Tibial nerve (tissue), 4 donors: Measurements from ENCODE around the gene SAAL1. TPM values are rescaled to one million over a fixed set of nuclear protein-coding genes. Genes with fewer than 3 reads are reported as not detected.

ENCODE experiments used
- DNase-seq, 2 donors: peaks; one replicate each; pipeline ENCODE4 v3.0.0-alpha.2; 2019; ENCODE audit warnings: low spot score in 2 of 2
- H3K27ac ChIP-seq, 4 donors: fragments of 200-600 bp; sonication (generic) in 3 of 4; one replicate each; pipeline ENCODE4 v1.5.1; 2017 to 2019; ENCODE audit warnings: mild to moderate bottlenecking in 1 of 4
- H3K27me3 ChIP-seq, 2 donors: fragments of 200-600 bp; sonication (generic) in 1 of 2; one replicate each; pipeline versions ENCODE4 v1.5.1 to v1.6.0; 2017 to 2019
- H3K36me3 ChIP-seq, 3 donors: fragments of 200-600 bp; sonication (generic); one replicate each; pipeline ENCODE4 v1.5.1; 2018 to 2019
- H3K4me1 ChIP-seq, 4 donors: fragments of 200-600 bp; sonication (generic) in 3 of 4; one replicate each; pipeline ENCODE4 v1.5.1; 2017 to 2019
- H3K4me3 ChIP-seq, 4 donors: fragments of 200-600 bp; sonication (generic) in 3 of 4; one replicate each; pipeline ENCODE4 v1.5.1; 2017 to 2019; ENCODE audit warnings: mild to moderate bottlenecking in 1 of 4, moderate library complexity in 1 of 4
- H3K9me3 ChIP-seq, 4 donors: fragments of 200-600 bp; sonication (generic) in 3 of 4; one replicate each; pipeline ENCODE4 v1.5.1; 2017 to 2019
- EP300 ChIP-seq, 2 donors: sonication (generic); formaldehyde crosslinking; IDR thresholded peaks; one replicate each; pipeline ENCODE4 v1.6.1; 2017; ENCODE audit warnings: antibody characterized with exemption in 2 of 2, mild to moderate bottlenecking in 1 of 2
- POLR2A ChIP-seq, 2 donors: fragments of 450-650 bp; IDR thresholded peaks; one replicate each; pipeline ENCODE4 v1.6.1; 2017; ENCODE audit warnings: antibody characterized with exemption in 2 of 2, mild to moderate bottlenecking in 2 of 2, moderate library complexity in 2 of 2
- WGBS, 2 donors: methylation state at CpG; one replicate each; pipeline ENCODE4 v1.1.5; 2018; 5-methylcytosine and 5-hydroxymethylcytosine counted together
- total RNA-seq, 4 donors: library from RNA; depleted of rRNA; stranded (reverse); fragments of >200 nt; gene quantifications; one replicate each; pipeline ENCODE4 v1.1.0, GENCODE V29; 2016
- TF ChIP-seq, protein P1 (sequence below), 5 experiments: fragments of 200-600 bp in 3 of 5; fragments of 450-650 bp in 2 of 5; sonication (generic) in 3 of 5; IDR thresholded peaks; one replicate each; pipeline ENCODE4 v1.5.1; 2016 to 2019; ENCODE audit warnings: antibody characterized with exemption in 5 of 5, mild to moderate bottlenecking in 3 of 5, moderate library complexity in 2 of 5

SAAL1 gene
- total RNA-seq, 4 donors from 2014 or later: 14.6 to 27.3 (median 19.2) TPM

DNA sequence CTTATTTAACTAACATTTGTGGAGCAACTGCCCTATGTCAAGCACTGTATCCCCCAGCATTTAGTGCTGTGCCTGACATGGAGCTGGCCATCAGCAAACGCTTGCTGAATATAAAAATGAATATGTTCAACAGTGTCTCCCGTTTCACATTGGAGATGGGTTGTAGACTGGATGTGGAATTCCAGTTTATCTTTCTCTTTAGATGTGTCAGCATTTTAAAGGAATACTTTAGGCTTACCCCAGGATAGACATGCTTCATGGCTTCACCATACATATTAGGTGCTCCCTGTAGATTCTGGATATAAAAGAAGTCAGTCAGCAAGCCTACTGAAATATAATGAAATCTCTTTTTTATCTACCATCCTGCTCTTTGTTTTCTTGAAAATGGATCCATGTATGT is 38.5 kb downstream of the SAAL1 start:
- no peak for TF ChIP-seq POLR2A (IDR thresholded peaks at IDR 0.05)
- TF ChIP-seq, protein P1, sequence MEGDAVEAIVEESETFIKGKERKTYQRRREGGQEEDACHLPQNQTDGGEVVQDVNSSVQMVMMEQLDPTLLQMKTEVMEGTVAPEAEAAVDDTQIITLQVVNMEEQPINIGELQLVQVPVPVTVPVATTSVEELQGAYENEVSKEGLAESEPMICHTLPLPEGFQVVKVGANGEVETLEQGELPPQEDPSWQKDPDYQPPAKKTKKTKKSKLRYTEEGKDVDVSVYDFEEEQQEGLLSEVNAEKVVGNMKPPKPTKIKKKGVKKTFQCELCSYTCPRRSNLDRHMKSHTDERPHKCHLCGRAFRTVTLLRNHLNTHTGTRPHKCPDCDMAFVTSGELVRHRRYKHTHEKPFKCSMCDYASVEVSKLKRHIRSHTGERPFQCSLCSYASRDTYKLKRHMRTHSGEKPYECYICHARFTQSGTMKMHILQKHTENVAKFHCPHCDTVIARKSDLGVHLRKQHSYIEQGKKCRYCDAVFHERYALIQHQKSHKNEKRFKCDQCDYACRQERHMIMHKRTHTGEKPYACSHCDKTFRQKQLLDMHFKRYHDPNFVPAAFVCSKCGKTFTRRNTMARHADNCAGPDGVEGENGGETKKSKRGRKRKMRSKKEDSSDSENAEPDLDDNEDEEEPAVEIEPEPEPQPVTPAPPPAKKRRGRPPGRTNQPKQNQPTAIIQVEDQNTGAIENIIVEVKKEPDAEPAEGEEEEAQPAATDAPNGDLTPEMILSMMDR (IDR thresholded peaks at IDR 0.05): no peak
- no peak for DNase-seq
- Histone ChIP-seq H3K9me3 (no peaks in the 10 kb centered on the region), H3K36me3 (peaks cover 0 to 17% (median 0%) of the 10 kb centered on the region in 3 donors), H3K27me3 (no peaks in the 10 kb centered on the region), H3K27ac (no peak overlapping the region), H3K4me3 (no peak overlapping the region), H3K4me1 (no peaks in the 10 kb centered on the region)
- 94 to 98% methylated on average over 2 of the region's 2 CpGs for WGBS, 2 donors

DNA sequence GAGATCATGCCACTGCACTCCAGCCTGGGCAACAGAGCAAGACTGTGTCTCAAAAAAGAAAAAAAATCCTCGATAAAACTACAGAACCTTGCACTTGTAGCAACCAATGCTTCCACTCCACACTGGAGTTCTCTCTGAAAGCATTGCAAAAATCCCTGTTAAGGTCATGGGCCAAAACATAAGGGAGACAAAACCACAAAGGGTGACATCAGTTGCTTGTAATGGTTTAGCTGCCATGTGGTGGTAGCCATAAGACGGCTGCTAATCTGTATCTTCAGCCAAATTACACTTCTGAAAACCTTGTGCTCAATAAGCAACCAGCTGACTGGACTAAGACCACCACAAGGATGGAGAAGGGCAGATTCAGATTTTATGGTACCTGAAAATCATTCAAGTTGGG is 39.3 kb downstream of the SAAL1 start:
- H3K4me3 ChIP-seq: no peak overlapping the region
- no peak for TF ChIP-seq POLR2A (IDR thresholded peaks at IDR 0.05)
- no peak for TF ChIP-seq EP300 (IDR thresholded peaks at IDR 0.05)
- TF ChIP-seq, protein P1 (IDR thresholded peaks at IDR 0.05): no peak
- 91% methylated on average over 2 of the region's 2 CpGs for WGBS, 2 donors
- H3K9me3 ChIP-seq: no peaks in the 10 kb centered on the region
- no peak overlapping the region for H3K27ac ChIP-seq
- DNase-seq: no peak
- no peaks in the 10 kb centered on the region for H3K27me3 ChIP-seq
- H3K36me3 ChIP-seq: peaks cover 0 to 17% (median 0%) of the 10 kb centered on the region in 3 donors
- no peaks in the 10 kb centered on the region for H3K4me1 ChIP-seq

DNA sequence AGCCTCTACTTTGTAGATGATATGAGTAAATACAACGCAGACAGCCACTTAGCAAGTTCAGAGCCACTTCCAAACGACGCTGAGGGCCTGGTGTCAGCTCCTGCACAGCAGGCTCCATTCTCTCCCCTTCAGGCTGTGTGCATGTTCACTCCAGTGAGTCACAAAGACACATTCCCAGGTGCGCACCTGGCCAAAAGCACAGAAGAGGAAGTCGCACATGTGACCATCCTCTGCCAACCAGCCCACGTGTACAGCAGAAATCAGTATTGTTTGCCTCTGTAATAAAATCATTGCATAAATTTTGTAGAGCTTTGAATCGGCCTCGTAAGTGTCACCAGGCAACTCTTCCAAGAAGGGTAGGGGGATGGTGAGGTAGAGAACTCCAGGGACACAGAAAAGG is 40.3 kb downstream of the SAAL1 start:
- 85% methylated on average over 8 of the region's 8 CpGs for WGBS, 2 donors
- Histone ChIP-seq H3K9me3 (no peaks in the 10 kb centered on the region), H3K36me3 (peaks cover 0 to 17% (median 0%) of the 10 kb centered on the region in 3 donors), H3K4me1 (no peaks in the 10 kb centered on the region), H3K4me3 (no peak overlapping the region), H3K27ac (no peak overlapping the region), H3K27me3 (no peaks in the 10 kb centered on the region)
- TF ChIP-seq, protein P1 (IDR thresholded peaks at IDR 0.05): no peak
- TF ChIP-seq EP300 (IDR thresholded peaks at IDR 0.05) (no peak), POLR2A (IDR thresholded peaks at IDR 0.05) (no peak)
- DNase-seq: no peak

DNA sequence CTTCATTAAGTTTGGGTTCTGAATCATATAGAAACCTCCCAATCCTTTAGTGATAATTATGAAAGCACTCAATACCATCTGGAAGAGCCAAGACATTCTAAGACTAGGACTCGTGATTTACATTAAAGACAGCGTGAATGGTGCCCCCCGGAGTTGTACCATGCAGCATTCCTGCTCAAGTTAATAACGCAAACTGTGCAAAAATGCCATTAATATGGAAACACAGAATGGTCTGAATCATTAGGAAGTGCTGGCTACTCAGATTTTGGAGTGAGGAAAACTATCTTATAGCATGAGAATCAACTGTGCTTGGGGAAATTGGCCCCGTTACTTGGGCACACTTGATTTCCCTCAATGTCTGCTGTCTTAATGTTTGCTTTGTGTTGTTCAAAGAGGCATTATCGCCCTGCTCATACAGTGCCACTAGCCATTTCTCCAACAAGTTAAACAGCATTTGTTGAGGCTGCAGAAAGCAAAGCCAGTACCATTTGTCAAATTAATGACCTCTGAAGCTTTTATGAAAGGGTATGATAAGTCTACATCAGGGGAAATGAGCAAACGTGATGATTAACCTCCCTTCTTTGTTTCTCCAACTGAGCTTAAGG is 41.3 kb downstream of the SAAL1 start:
- no peak overlapping the region for H3K27ac ChIP-seq
- no peaks in the 10 kb centered on the region for H3K4me1 ChIP-seq
- peaks cover 0 to 17% (median 0%) of the 10 kb centered on the region in 3 donors for H3K36me3 ChIP-seq
- no peaks in the 10 kb centered on the region for H3K27me3 ChIP-seq
- no peak for DNase-seq
- WGBS, 2 donors: 77 to 79% methylated on average over 7 of the region's 7 CpGs
- TF ChIP-seq, protein P1 (IDR thresholded peaks at IDR 0.05): no peak
- TF ChIP-seq POLR2A (IDR thresholded peaks at IDR 0.05) (no peak), EP300 (IDR thresholded peaks at IDR 0.05) (no peak)
- no peaks in the 10 kb centered on the region for H3K9me3 ChIP-seq
- no peak overlapping the region for H3K4me3 ChIP-seq

DNA sequence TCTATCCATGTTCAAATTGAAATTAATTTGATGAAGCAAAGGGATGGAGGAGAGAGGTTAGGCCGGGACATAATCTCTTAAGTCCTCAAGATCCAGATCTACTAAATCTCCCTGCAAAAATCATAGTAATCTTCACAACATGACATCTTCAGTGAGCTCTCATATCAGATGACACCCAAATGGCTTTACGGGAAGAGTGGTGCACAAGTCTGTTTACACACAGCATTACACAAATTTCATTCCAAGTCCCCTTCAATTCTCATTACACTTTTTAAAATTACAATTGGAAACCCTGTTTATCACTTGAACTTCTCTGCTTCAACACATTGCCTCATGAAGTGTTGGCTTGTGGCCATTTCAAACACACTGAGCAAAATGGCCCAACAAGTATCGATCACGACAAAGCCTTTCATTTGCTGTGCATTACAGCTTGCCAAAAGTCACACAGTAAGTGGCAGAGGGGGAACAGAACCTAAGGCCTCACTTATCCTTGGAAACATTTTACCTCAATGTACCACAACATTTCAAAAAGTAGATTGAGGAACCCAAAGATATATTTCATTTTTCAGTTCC is 41.9 kb downstream of the SAAL1 start:
- Histone ChIP-seq H3K27me3 (no peaks in the 10 kb centered on the region), H3K36me3 (peaks cover 0 to 17% (median 0%) of the 10 kb centered on the region in 3 donors), H3K9me3 (no peaks in the 10 kb centered on the region), H3K4me1 (no peaks in the 10 kb centered on the region), H3K4me3 (no peak overlapping the region), H3K27ac (no peak overlapping the region)
- no peak for DNase-seq
- TF ChIP-seq POLR2A (IDR thresholded peaks at IDR 0.05): no peak
- TF ChIP-seq, protein P1 (IDR thresholded peaks at IDR 0.05): no peak
- no peak for TF ChIP-seq EP300 (IDR thresholded peaks at IDR 0.05)
- 45 to 52% methylated on average over 4 of the region's 4 CpGs for WGBS, 2 donors
